ENCODE measurements around the gene OLR1.

- peak; percentile 95 for TF ChIP-seq CTCF (conservative IDR thresholded peaks at IDR 0.05; ENCODE audit: low read length)
- no peak for TF ChIP-seq EZH2phosphoT487 (IDR thresholded peaks at IDR 0.05; ENCODE audit: borderline replicate concordance, low read depth, low read length)
These were observed 18.4 kb downstream of the OLR1 start for GRCh38 chr12:10153271-10154144.
